Measurements from ENCODE around the gene CSGALNACT2. TPM values are rescaled to one million over a fixed set of nuclear protein-coding genes. Genes with fewer than 3 reads are reported as not detected.

Gene CSGALNACT2
- total and polyA plus RNA-seq, 9 of the 15 experiments (the other 6 are each of a cell fraction or from before 2014, with no cell fraction given), result 1.4 to 7.3 (median 3.5) TPM

DNA sequence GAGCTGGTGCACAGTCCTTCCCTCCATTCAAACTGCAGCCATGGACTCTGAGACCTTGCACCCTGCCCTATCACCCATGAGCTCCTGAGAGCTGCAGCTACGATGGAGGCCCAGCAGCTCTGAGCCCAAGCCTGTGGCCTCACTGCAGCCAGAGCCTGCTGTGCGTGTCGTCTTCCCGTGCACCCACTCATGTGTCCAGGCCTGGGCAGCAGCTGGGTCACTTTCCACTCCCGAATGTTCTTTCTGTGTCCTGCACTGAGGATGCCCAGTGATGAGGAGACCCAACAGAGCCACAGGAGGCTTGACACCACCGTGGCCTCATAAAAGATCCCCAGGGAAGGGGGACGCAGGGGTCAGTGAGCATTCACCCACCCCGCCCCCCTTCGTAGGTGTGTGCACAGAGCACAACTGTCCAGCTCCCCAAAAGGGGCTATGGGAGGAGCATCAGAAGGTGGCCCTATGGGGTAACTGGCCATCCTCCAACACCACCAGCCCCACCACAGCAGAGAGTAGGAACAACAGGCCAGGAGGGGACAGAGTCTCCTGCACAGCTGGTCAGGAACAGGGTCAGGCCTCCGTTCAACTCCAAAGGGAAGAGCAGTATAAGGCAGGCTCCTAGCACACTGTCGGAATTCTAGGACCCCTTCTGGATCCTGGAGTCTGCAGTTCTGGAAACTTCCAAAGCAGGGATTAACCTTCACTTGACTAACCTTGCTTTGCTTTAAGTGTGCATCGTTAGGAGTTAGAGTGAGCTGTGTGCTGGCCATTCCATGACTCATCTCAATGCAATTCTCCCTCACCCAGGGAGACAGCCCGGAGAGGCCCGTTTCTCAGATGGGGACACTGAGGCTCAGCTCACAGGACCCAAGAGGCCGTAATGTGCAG is 76.1 kb downstream of the CSGALNACT2 start:
- no peak overlapping the region for H2AFZ ChIP-seq (ENCODE audit: low read depth, low read length)
- in situ Hi-C loops (cut with MboI) (no loop called here), intact Hi-C loops (cut with micrococcal nuclease) (no loop called here)
- H3K4me2 ChIP-seq (ENCODE audit: insufficient read depth, low read length), result no peak overlapping the region
- ChIA-PET POLR2A (interaction anchor here (0.6 to 2.5 kb wide), 7 partner anchors 9 to 404 kb away, joined by 3 to 12 read pairs (median 5); no protein-coding TSS in a partner anchor), CTCF (ENCODE audit: low intra/inter-chr PET ratio) (no interaction called here)
- no peak overlapping the region for H3K27ac ChIP-seq (ENCODE audit: extremely low read depth, low read depth, low read length)
- DNase-seq (ENCODE audit: extremely low read depth in 1 of 4, low spot score in 3 of 4) (no peak), ATAC-seq (no peak), FAIRE-seq (no peak)
- peaks cover 25% of the 10 kb centered on the region; the same call in 1 of the 2 replicates for H4K20me1 ChIP-seq (replicated peaks; ENCODE audit: control insufficient read depth, insufficient read depth, low read length)
- no peaks in the 10 kb centered on the region for H3K9me3 ChIP-seq (replicated peaks; ENCODE audit: control insufficient read depth, insufficient read depth, low read depth, low read length)
- no peak overlapping the region for H3K4me3 ChIP-seq
- H3K9me1 ChIP-seq (ENCODE audit: control insufficient read depth, insufficient read depth, low read length), result no peaks in the 10 kb centered on the region
- H3K4me1 ChIP-seq (replicated peaks in 1 of 2; ENCODE audit: control insufficient read depth in 2 of 2, insufficient read depth in 2 of 2, low read length in 2 of 2), result peaks cover 0 to 19% of the 10 kb centered on the region in 2 experiments; a peak in 2 of 5 replicates
- peak overlapping the region in 1 of 2 experiments; percentile 76; a peak in 1 of 4 replicates for H3K9ac ChIP-seq (ENCODE audit: insufficient read depth in 1 of 2, low read depth in 2 of 2, low read length in 2 of 2)
- 2% methylated on average over 15 of the region's 15 CpGs for WGBS (ENCODE audit: insufficient coverage, low coverage, missing lambda C conversion rate)
- peaks cover 36 to 91% of the 10 kb centered on the region in 2 experiments for H3K27me3 ChIP-seq (ENCODE audit: control insufficient read depth in 2 of 2, insufficient read depth in 2 of 2, low read length in 2 of 2)
- BruUV-seq (replicated peaks), result no TSS peak
- no peaks in the 10 kb centered on the region for H3K36me3 ChIP-seq (ENCODE audit: control insufficient read depth, insufficient read depth, low read length)
- H3K79me2 ChIP-seq (ENCODE audit: control insufficient read depth, insufficient read depth, low read length), result no peaks in the 10 kb centered on the region
- TF ChIP-seq CBX1 (IDR thresholded peaks at IDR 0.05; ENCODE audit: low read depth) (no peak), ZNF146 (CRISPR knock-in tag; IDR thresholded peaks at IDR 0.05; ENCODE audit: unreplicated experiment) (no peak), ETV5 (CRISPR knock-in tag; IDR thresholded peaks at IDR 0.05; ENCODE audit: low read depth) (no peak), POLR2A (conservative IDR thresholded peaks at IDR 0.05) (no peak), CXXC5 (CRISPR knock-in tag; IDR thresholded peaks at IDR 0.05) (no peak), NFATC3 (IDR thresholded peaks at IDR 0.05) (no peak), POLR2AphosphoS5 (IDR thresholded peaks at IDR 0.05; ENCODE audit: control insufficient read depth, insufficient read depth, low read depth, low read length) (no peak), ZNF354B (CRISPR knock-in tag; IDR thresholded peaks at IDR 0.05) (no peak), HDAC1 (IDR thresholded peaks at IDR 0.05) (no peak), JUND (IDR thresholded peaks at IDR 0.05; ENCODE audit: borderline replicate concordance, low read depth, low read length) (0 out of 2 replicates have a peak, but pooled peaks have one; percentile 9), JUND (tag; IDR thresholded peaks at IDR 0.05; ENCODE audit: borderline replicate concordance, low read depth, low read length) (no peak), MECOM (CRISPR knock-in tag; IDR thresholded peaks at IDR 0.05) (no peak)
- TF ChIP-seq, protein P1, sequence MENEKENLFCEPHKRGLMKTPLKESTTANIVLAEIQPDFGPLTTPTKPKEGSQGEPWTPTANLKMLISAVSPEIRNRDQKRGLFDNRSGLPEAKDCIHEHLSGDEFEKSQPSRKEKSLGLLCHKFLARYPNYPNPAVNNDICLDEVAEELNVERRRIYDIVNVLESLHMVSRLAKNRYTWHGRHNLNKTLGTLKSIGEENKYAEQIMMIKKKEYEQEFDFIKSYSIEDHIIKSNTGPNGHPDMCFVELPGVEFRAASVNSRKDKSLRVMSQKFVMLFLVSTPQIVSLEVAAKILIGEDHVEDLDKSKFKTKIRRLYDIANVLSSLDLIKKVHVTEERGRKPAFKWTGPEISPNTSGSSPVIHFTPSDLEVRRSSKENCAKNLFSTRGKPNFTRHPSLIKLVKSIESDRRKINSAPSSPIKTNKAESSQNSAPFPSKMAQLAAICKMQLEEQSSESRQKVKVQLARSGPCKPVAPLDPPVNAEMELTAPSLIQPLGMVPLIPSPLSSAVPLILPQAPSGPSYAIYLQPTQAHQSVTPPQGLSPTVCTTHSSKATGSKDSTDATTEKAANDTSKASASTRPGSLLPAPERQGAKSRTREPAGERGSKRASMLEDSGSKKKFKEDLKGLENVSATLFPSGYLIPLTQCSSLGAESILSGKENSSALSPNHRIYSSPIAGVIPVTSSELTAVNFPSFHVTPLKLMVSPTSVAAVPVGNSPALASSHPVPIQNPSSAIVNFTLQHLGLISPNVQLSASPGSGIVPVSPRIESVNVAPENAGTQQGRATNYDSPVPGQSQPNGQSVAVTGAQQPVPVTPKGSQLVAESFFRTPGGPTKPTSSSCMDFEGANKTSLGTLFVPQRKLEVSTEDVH (IDR thresholded peaks at IDR 0.05; ENCODE audit: low read depth, partially characterized antibody), result no peak
- TF ChIP-seq, protein P2, sequence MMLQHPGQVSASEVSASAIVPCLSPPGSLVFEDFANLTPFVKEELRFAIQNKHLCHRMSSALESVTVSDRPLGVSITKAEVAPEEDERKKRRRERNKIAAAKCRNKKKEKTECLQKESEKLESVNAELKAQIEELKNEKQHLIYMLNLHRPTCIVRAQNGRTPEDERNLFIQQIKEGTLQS (IDR thresholded peaks at IDR 0.05), result peak; percentile 40
- TF ChIP-seq, protein P2 (CRISPR knock-in tag; conservative IDR thresholded peaks at IDR 0.05), result no peak
- TF ChIP-seq, protein P3, sequence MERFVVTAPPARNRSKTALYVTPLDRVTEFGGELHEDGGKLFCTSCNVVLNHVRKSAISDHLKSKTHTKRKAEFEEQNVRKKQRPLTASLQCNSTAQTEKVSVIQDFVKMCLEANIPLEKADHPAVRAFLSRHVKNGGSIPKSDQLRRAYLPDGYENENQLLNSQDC (CRISPR knock-in tag; IDR thresholded peaks at IDR 0.05), result no peak
- TF ChIP-seq, protein P4, sequence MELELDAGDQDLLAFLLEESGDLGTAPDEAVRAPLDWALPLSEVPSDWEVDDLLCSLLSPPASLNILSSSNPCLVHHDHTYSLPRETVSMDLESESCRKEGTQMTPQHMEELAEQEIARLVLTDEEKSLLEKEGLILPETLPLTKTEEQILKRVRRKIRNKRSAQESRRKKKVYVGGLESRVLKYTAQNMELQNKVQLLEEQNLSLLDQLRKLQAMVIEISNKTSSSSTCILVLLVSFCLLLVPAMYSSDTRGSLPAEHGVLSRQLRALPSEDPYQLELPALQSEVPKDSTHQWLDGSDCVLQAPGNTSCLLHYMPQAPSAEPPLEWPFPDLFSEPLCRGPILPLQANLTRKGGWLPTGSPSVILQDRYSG (tag; conservative IDR thresholded peaks at IDR 0.05; ENCODE audit: low read depth), result no peak
